Right cardiac atrium (tissue), 5 donors: ENCODE measurements around the gene DPPA3. TPM values are rescaled to one million over a fixed set of nuclear protein-coding genes. Genes with fewer than 3 reads are reported as not detected.

Source experiments
- ATAC-seq, 2 donors: fragments of 200-7000 bp; cut with Tn5 transposase; one replicate each; pipeline versions ENCODE4 v1.8.0 to v1.9.1; 2020; ENCODE audit warnings: moderate library complexity in 2 of 2, mild to moderate bottlenecking in 1 of 2
- DNase-seq, 3 donors: peaks; one replicate each; pipeline ENCODE4 v3.0.0-alpha.2; 2020
- H3K27ac ChIP-seq: one replicate; pipeline ENCODE4 v1.5.1; 2013; ENCODE audit warnings: mild to moderate bottlenecking, low read length, control low read depth, moderate library complexity
- H3K27me3 ChIP-seq: one replicate; pipeline ENCODE4 v1.6.1; 2013; ENCODE audit not compliant: control insufficient read depth, insufficient read depth
- H3K4me1 ChIP-seq: one replicate; pipeline ENCODE4 v1.6.1; 2013; ENCODE audit warnings: low read length; ENCODE audit not compliant: control insufficient read depth, insufficient read depth
- H3K4me3 ChIP-seq: one replicate; pipeline ENCODE4 v1.5.1; 2013; ENCODE audit warnings: low read length, control low read depth
- H3K9me3 ChIP-seq: one replicate; pipeline ENCODE4 v1.6.1; 2013; ENCODE audit warnings: low read length; ENCODE audit not compliant: control insufficient read depth
- WGBS: extraction: QIAGEN DNeasy Blood & Tissue Kit; methylation state at CpG from one replicate; pipeline ENCODE4 v1.1.7; 2013; 5-methylcytosine and 5-hydroxymethylcytosine counted together
- intact Hi-C, 4 donors: fragments of 100-400 bp; cut with DNase I; formaldehyde crosslinking; loops; one replicate each; pipeline versions ENCODE4 v1.11.0 to v1.14.0; 2022 to 2023
- polyA plus RNA-seq: library from polyadenylated mRNA; stranded (reverse); fragments of 200-250 nt; gene quantifications from one replicate; pipeline ENCODE4 v1.2.3, GENCODE V29; 2013
- total RNA-seq, 4 donors: library from RNA; stranded (reverse); fragmentation: NEBNext Ultra II Directional; extraction: Animal tissue kit (Norgen Biotek cat#: 25700); gene quantifications; one replicate each; pipeline ENCODE4 v1.2.1, GENCODE V29; 2021
- donor health status: healthy with polysubstance abuse.
- donor health status: DM: no; HTN: yes; CAD: no.
- donor health status: DM: no; HTN: no; CAD: no.
- donor health status: DM: no; HTN: yes; CAD: no; lungs with severe emphysema.
- donor health status: DM: yes; HTN: yes; CAD: no.

DPPA3 gene
- total and polyA plus RNA-seq, 5 donors = not detected

- no peaks in the 10 kb centered on the region for H3K9me3 ChIP-seq
- no peak for DNase-seq
- intact Hi-C loops = no loop called here
- ATAC-seq = no peak
- H3K27me3 ChIP-seq = no peaks in the 10 kb centered on the region
- no peak overlapping the region for H3K4me3 ChIP-seq
- no peak overlapping the region for H3K27ac ChIP-seq
- no peaks in the 10 kb centered on the region for H3K4me1 ChIP-seq
- WGBS = 60% methylated on average over 9 of the region's 9 CpGs
These were observed 47.5 kb downstream of the DPPA3 start for GRCh38 chr12:7758766-7759140.

Other genes starting within 250 kb of the DPPA3 start
- 100 to 1,000 TPM; 108 to 216 (median 155) TPM for gene CD163, start 207.7 kb upstream of the DPPA3 start, total RNA-seq
- 33.3 TPM for gene CD163, start 207.7 kb upstream of the DPPA3 start, polyA plus RNA-seq
- not detected for gene APOBEC1, start 45.5 kb upstream of the DPPA3 start, total RNA-seq
- gene APOBEC1, start 45.5 kb upstream of the DPPA3 start, polyA plus RNA-seq = not detected
- gene GDF3, start 15.7 kb upstream of the DPPA3 start, total RNA-seq = under 1 TPM in 1 of 4 donors, not detected in 3; 0.26 TPM
- 0.32 TPM for gene GDF3, start 15.7 kb upstream of the DPPA3 start, polyA plus RNA-seq
- not detected for gene CLEC4C, start 35.9 kb downstream of the DPPA3 start, total RNA-seq
- not detected for gene CLEC4C, start 35.9 kb downstream of the DPPA3 start, polyA plus RNA-seq
- not detected for gene NANOGNB, start 53.8 kb downstream of the DPPA3 start, total RNA-seq
- gene NANOGNB, start 53.8 kb downstream of the DPPA3 start, polyA plus RNA-seq = not detected
- gene NANOG, start 78.0 kb downstream of the DPPA3 start, total RNA-seq = not detected
- not detected for gene NANOG, start 78.0 kb downstream of the DPPA3 start, polyA plus RNA-seq
- 1 to 10 TPM in 1 of 4 donors, not detected in 3; 1.4 TPM for gene SLC2A14, start 161.5 kb downstream of the DPPA3 start, total RNA-seq
- not detected for gene SLC2A14, start 161.5 kb downstream of the DPPA3 start, polyA plus RNA-seq
- gene SLC2A3, start 224.8 kb downstream of the DPPA3 start, total RNA-seq = 10 to 100 TPM; 18.5 to 29.9 (median 25.1) TPM
- gene SLC2A3, start 224.8 kb downstream of the DPPA3 start, polyA plus RNA-seq = 13.6 TPM